Kidney (tissue), 14 donors: ENCODE data around the gene LIPJ. TPM values are rescaled to one million over a fixed set of nuclear protein-coding genes. Genes with fewer than 3 reads are reported as not detected.

Experiments used
- DNase-seq, 5 donors: peaks; one replicate each; pipeline ENCODE4 v3.0.0-alpha.2; 2013 to 2020
- FAIRE-seq: peaks from 2 replicates; lab custom pipeline; 2012; peaks lifted over from hg19 to GRCh38; lab: Jason Lieb, UNC
- H3K27ac ChIP-seq, 2 donors: one replicate each; pipeline ENCODE4 v1.7.0; 2013; ENCODE audit warnings: low read depth in 2 of 2, low read length in 2 of 2, inconsistent platforms in 1 of 2
- H3K27me3 ChIP-seq: one replicate; pipeline ENCODE4 v1.7.1; 2013; ENCODE audit warnings: low read length, inconsistent platforms; ENCODE audit not compliant: control insufficient read depth, insufficient read depth
- H3K36me3 ChIP-seq, 3 donors: one replicate each; pipeline versions ENCODE4 v1.7.0 to v1.7.1; 2013; ENCODE audit warnings: low read length in 3 of 3, control low read depth in 1 of 3, inconsistent platforms in 1 of 3; ENCODE audit not compliant: insufficient read depth in 3 of 3, control insufficient read depth in 2 of 3
- H3K4me1 ChIP-seq, 3 donors: one replicate each; pipeline versions ENCODE4 v1.7.0 to v1.7.1; 2013; ENCODE audit warnings: low read length in 3 of 3, inconsistent platforms in 1 of 3, low read depth in 1 of 3; ENCODE audit not compliant: control insufficient read depth in 2 of 3, insufficient read depth in 2 of 3
- H3K4me3 ChIP-seq, 3 donors: one replicate each; pipeline versions ENCODE4 v1.7.0 to v1.8.1; 2013; ENCODE audit warnings: low read length in 3 of 3, control low read depth in 1 of 3, inconsistent platforms in 1 of 3
- H3K9ac ChIP-seq, 3 donors: one replicate each; pipeline versions ENCODE4 v1.7.0 to v1.7.1; 2013; ENCODE audit warnings: low read length in 3 of 3, control low read depth in 1 of 3, inconsistent platforms in 1 of 3
- H3K9me3 ChIP-seq, 3 donors: one replicate each; pipeline versions ENCODE4 v1.7.0 to v1.7.1; 2013; ENCODE audit warnings: low read length in 3 of 3, control low read depth in 1 of 3, inconsistent platforms in 1 of 3; ENCODE audit not compliant: control insufficient read depth in 2 of 3, insufficient read depth in 1 of 3
- intact Hi-C: fragments of 100-400 bp; cut with DNase I; formaldehyde crosslinking; loops from one replicate; pipeline ENCODE4 v1.11.1; 2022
- polyA plus RNA-seq: library from polyadenylated mRNA; stranded (reverse); fragments of 350-450 nt; fragmentation: Illumina TruSeq; extraction: RNeasy Lipid Tissue Mini Kit (QIAGEN cat#74804); gene quantifications from one replicate; pipeline ENCODE4 v1.2.3, GENCODE V29; 2014; ENCODE audit warnings: low read depth, low replicate concordance; ENCODE audit not compliant: insufficient read depth
- total RNA-seq: library from RNA; stranded (reverse); fragmentation: NEBNext Ultra II Directional; extraction: Animal tissue kit (Norgen Biotek cat#: 25700); gene quantifications from one replicate; pipeline ENCODE4 v1.2.1, GENCODE V29; 2021
- TF ChIP-seq, protein P1 (sequence below): IDR thresholded peaks from 3 replicates; pipeline ENCODE4 v1.5.1; 2012; ENCODE audit warnings: mild to moderate bottlenecking, moderate library complexity, borderline replicate concordance; ENCODE audit not compliant: insufficient read depth; ENCODE audit errors: extremely low read depth
- donor health status: control.
- donor health status: control.
- donor health status: control.
- donor health status: control.
- donor health status: control.
- donor health status: DM: yes; HTN: yes; CAD: no.
- donor health status: Normal renal cell carcinoma (clear cell type).

LIPJ gene
- total and polyA plus RNA-seq, 2 donors from 2014 or later = not detected

DNA sequence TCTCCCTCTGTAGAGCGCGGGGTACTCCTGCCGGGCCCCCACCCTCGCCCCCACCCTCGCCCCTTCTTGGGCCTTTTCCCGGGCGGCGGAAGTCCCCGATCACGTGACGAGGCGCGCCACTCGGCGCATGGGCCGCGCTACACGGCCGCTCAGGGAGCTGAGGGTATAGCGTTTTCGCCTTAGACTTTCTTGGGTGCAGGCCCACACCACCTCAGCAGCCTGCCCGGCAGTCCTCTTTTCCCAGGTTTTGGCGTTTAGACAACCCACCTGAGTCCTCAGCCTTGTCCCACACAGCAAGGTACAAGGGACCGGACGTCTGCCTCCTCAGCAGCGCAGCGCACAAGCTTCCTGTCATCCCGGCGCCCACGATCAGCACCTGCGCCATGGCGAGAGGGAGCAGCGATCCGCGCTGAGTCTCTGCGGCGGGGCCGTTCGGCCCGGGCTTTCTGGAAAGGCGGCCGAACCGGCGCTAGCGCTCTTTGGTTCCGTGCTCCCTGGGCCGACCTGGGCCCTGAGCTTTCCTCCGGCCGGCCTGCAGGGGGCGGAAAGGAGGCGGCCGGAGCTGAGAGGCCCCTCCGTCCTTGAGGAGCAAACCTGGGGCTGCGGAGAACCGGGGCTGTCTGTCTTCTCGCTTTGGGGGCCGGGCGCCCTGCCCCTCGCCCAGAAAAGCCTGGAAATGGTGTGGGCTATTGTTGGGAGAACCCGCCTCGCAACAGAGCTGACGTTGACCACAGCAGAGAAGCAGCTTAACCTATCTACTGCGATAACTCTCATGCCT lies 3.6 kb upstream of the LIPJ start, which contains the start of gene RNLS:
Gene RNLS, minus strand, starts transcription at position 513 of the 778 bp plus-strand sequence.
- DNase-seq (peak; percentile 79 to 93 (median 84)), FAIRE-seq (no peak)
- peak within 1 kb of the TSS; percentile 79 to 89 (median 89) for H3K4me3 ChIP-seq
- intact Hi-C loops = no loop called here
- H3K36me3 ChIP-seq = no peaks in the 10 kb centered on the region
- TF ChIP-seq, protein P1, sequence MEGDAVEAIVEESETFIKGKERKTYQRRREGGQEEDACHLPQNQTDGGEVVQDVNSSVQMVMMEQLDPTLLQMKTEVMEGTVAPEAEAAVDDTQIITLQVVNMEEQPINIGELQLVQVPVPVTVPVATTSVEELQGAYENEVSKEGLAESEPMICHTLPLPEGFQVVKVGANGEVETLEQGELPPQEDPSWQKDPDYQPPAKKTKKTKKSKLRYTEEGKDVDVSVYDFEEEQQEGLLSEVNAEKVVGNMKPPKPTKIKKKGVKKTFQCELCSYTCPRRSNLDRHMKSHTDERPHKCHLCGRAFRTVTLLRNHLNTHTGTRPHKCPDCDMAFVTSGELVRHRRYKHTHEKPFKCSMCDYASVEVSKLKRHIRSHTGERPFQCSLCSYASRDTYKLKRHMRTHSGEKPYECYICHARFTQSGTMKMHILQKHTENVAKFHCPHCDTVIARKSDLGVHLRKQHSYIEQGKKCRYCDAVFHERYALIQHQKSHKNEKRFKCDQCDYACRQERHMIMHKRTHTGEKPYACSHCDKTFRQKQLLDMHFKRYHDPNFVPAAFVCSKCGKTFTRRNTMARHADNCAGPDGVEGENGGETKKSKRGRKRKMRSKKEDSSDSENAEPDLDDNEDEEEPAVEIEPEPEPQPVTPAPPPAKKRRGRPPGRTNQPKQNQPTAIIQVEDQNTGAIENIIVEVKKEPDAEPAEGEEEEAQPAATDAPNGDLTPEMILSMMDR = peak; percentile 79
- H3K27ac ChIP-seq = peak within 1 kb of the TSS; percentile 94 to 95
- no peaks in the 10 kb centered on the region for H3K9me3 ChIP-seq
- H3K4me1 ChIP-seq = peaks cover 0 to 3% (median 0%) of the 10 kb centered on the region in 3 donors
- no peaks in the 10 kb centered on the region for H3K27me3 ChIP-seq
- peak within 1 kb of the TSS; percentile 72 to 95 (median 91) for H3K9ac ChIP-seq

DNA sequence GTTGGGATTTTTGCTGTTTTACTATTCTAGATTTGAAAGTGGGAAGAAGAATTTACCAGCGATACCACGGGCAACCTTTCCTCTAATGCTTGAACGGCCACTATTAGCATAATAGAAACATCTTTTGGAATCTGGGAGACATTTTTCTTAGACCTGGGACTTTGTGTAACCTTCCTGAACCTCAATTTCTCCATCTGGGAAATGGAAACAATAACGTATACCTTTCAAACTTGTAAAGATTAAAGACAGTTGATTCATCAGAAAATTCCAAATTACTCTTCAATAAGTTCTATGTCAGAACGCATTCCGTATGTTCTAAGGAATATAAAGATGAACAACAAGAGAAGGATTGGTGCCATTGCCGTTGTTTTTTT lies 3.0 kb upstream of the LIPJ start:
- Histone ChIP-seq H3K9ac (peak overlapping the region; percentile 20 to 95 (median 91)), H3K36me3 (no peaks in the 10 kb centered on the region), H3K27ac (peak overlapping the region; percentile 94 to 95), H3K4me1 (peaks cover 0 to 3% (median 0%) of the 10 kb centered on the region in 3 donors), H3K4me3 (peak overlapping the region; percentile 61 to 89 (median 89)), H3K9me3 (no peaks in the 10 kb centered on the region), H3K27me3 (no peaks in the 10 kb centered on the region)
- TF ChIP-seq, protein P1 = no peak
- DNase-seq (no peak), FAIRE-seq (no peak)
- intact Hi-C loops = no loop called here

- no peaks in the 10 kb centered on the region for H3K9me3 ChIP-seq
- H3K4me3 ChIP-seq = no peak overlapping the region
- H3K9ac ChIP-seq = no peak overlapping the region
- DNase-seq (no peak), FAIRE-seq (no peak)
- intact Hi-C loops = no loop called here
- H3K27me3 ChIP-seq = no peaks in the 10 kb centered on the region
- H3K4me1 ChIP-seq = no peaks in the 10 kb centered on the region
- TF ChIP-seq, protein P1 = no peak
- no peak overlapping the region for H3K27ac ChIP-seq
- no peaks in the 10 kb centered on the region for H3K36me3 ChIP-seq
These were observed 5.8 kb downstream of the LIPJ start for GRCh38 chr10:88592381-88592780.
